HCT116 (cell line): Measurements from ENCODE around the gene PERCC1.

Experiments used
- CEBPB ChIP-seq: IDR thresholded peaks from 2 replicates; pipeline ENCODE4 v1.6.1; 2012; ENCODE audit warnings: low read depth
- CTCF ChIP-seq, 3 experiments: fragments of 200-600 bp in 1 of 3; sonication (generic) in 1 of 3; IDR thresholded peaks in 2 of 3; conservative IDR thresholded peaks in 1 of 3; 2 replicates each; pipeline ENCODE4 v1.5.1; 2012 to 2017; ENCODE audit warnings: low read depth in 2 of 3, low read length in 2 of 3, antibody characterized with exemption in 1 of 3, borderline replicate concordance in 1 of 3, control low read depth in 1 of 3, mild to moderate bottlenecking in 1 of 3, mixed read lengths in 1 of 3, mixed run types in 1 of 3, moderate library complexity in 1 of 3; ENCODE audit not compliant: insufficient read depth in 1 of 3
- ELF1 ChIP-seq: IDR thresholded peaks from 2 replicates; pipeline ENCODE4 v1.6.1; 2012; ENCODE audit warnings: low read depth, borderline replicate concordance
- EZH2 ChIP-seq: fragments of 200-600 bp; sonication (generic); IDR thresholded peaks from 2 replicates; pipeline ENCODE4 v1.6.1; 2017; ENCODE audit warnings: antibody characterized with exemption, mixed run types
- EZH2phosphoT487 ChIP-seq: fragments of 200-600 bp; IDR thresholded peaks from 2 replicates; pipeline ENCODE4 v1.6.1; 2018; ENCODE audit warnings: antibody characterized with exemption, borderline replicate concordance
- POLR2A ChIP-seq: IDR thresholded peaks from 2 replicates; pipeline ENCODE4 v1.7.0; 2011; ENCODE audit warnings: borderline replicate concordance; ENCODE audit not compliant: insufficient read depth, insufficient read length; ENCODE audit errors: extremely low read depth
- POLR2AphosphoS5 ChIP-seq: IDR thresholded peaks from 2 replicates; pipeline ENCODE4 v1.6.1; 2011; ENCODE audit warnings: mild to moderate bottlenecking, low read depth, low read length, moderate library complexity
- RAD21 ChIP-seq: IDR thresholded peaks from 2 replicates; pipeline ENCODE4 v1.6.1; 2012; ENCODE audit warnings: low read depth, mild to moderate bottlenecking
- REST ChIP-seq: IDR thresholded peaks from 2 replicates; pipeline ENCODE4 v1.6.1; 2012; ENCODE audit warnings: low read depth
- SRF ChIP-seq: IDR thresholded peaks from 2 replicates; pipeline ENCODE4 v1.6.1; 2012; ENCODE audit warnings: low read depth

- TF ChIP-seq CTCF (IDR thresholded peaks at IDR 0.05 in 2 of 3, conservative IDR thresholded peaks at IDR 0.05 in 1 of 3; ENCODE audit: borderline replicate concordance in 1 of 3, insufficient read depth in 1 of 3, low read depth in 2 of 3, low read length in 2 of 3) (no peak), ELF1 (no peak), POLR2AphosphoS5 (no peak), EZH2phosphoT487 (no peak), EZH2 (no peak), SRF (no peak), RAD21 (no peak), POLR2A (no peak), REST (no peak), CEBPB (no peak)
Observed at GRCh38 chr16:1469693-1470201, 38.9 kb downstream of the PERCC1 start.
